ENCODE data around the gene CARD19.

CARD19 gene

GRCh38 chr9:93139365-93140182 is 43.6 kb downstream of the CARD19 start:
- H3K23ac ChIP-seq (ENCODE audit: low read depth, low read length, poor library complexity), result peak overlapping the region; percentile 69
- no peaks in the 10 kb centered on the region for H3K36me3 ChIP-seq (replicated peaks in 1 of 2; ENCODE audit: control insufficient read depth in 2 of 2, insufficient read depth in 2 of 2, low read length in 2 of 2)
- no peak overlapping the region for H3K14ac ChIP-seq (ENCODE audit: low read length)
- H3K4me2 ChIP-seq (ENCODE audit: insufficient read depth, low read length, poor library complexity, severe bottlenecking), result no peak overlapping the region
- H3K27me3 ChIP-seq (ENCODE audit: control insufficient read depth in 3 of 3, insufficient read depth in 3 of 3, low read depth in 1 of 3, low read length in 3 of 3), result peaks cover 0 to 17% (median 7%) of the 10 kb centered on the region in 3 experiments
- H3K9ac ChIP-seq (ENCODE audit: low read depth, low read length, poor library complexity), result no peak overlapping the region
- H3K4me1 ChIP-seq (ENCODE audit: control insufficient read depth in 2 of 2, insufficient read depth in 1 of 2, low read depth in 1 of 2, low read length in 2 of 2), result peaks cover 5 to 9% of the 10 kb centered on the region in 2 donors
- H4K8ac ChIP-seq (ENCODE audit: low read depth, low read length), result no peak overlapping the region
- H2BK12ac ChIP-seq (ENCODE audit: low read length), result no peak overlapping the region
- no peak overlapping the region for H2AFZ ChIP-seq (ENCODE audit: low read length)
- no peak overlapping the region for H2BK120ac ChIP-seq (ENCODE audit: low read depth, low read length)
- H2AK5ac ChIP-seq (ENCODE audit: low read depth, low read length), result peak overlapping the region; percentile 60
- H3K4ac ChIP-seq (ENCODE audit: low read length), result no peak overlapping the region
- H3K4me3 ChIP-seq (ENCODE audit: low read length in 2 of 2), result no peak overlapping the region
- peak overlapping the region; percentile 49 for H2BK15ac ChIP-seq (ENCODE audit: low read length)
- no peak overlapping the region for H3K27ac ChIP-seq (replicated peaks; ENCODE audit: low read length)
- DNase-seq (ENCODE audit: low spot score), result no peak
- no peak overlapping the region for H4K91ac ChIP-seq (ENCODE audit: low read depth, low read length, poor library complexity)
- no peak overlapping the region for H2BK5ac ChIP-seq (ENCODE audit: low read length)
- peaks cover 0 to 3% of the 10 kb centered on the region in 2 donors for H3K9me3 ChIP-seq (replicated peaks in 1 of 2; ENCODE audit: control insufficient read depth in 2 of 2, insufficient read depth in 1 of 2, low read depth in 1 of 2, low read length in 2 of 2)
- no CpG with 5 or more reads among the region's 16 CpGs for WGBS, 2 donors (ENCODE audit: extremely low coverage in 2 of 2, insufficient read length in 2 of 2, insufficient replicate concordance in 1 of 2)
- H3K18ac ChIP-seq (ENCODE audit: low read length), result peak overlapping the region; percentile 53
- H3K79me1 ChIP-seq (ENCODE audit: low read depth, low read length), result no peaks in the 10 kb centered on the region

GRCh38 chr9:93141771-93142483 is 45.9 kb downstream of the CARD19 start:
- Histone ChIP-seq H3K14ac (ENCODE audit: low read length) (no peak overlapping the region), H3K4me2 (ENCODE audit: insufficient read depth, low read length, poor library complexity, severe bottlenecking) (no peak overlapping the region), H3K18ac (ENCODE audit: low read length) (peak overlapping the region; percentile 44), H3K4me3 (ENCODE audit: low read length in 2 of 2) (peak overlapping the region in 1 of 2 donors; percentile 3), H3K27me3 (ENCODE audit: control insufficient read depth in 3 of 3, insufficient read depth in 3 of 3, low read depth in 1 of 3, low read length in 3 of 3) (peaks cover 0 to 8% (median 0%) of the 10 kb centered on the region in 3 experiments), H3K36me3 (replicated peaks in 1 of 2; ENCODE audit: control insufficient read depth in 2 of 2, insufficient read depth in 2 of 2, low read length in 2 of 2) (no peaks in the 10 kb centered on the region), H3K79me1 (ENCODE audit: low read depth, low read length) (no peaks in the 10 kb centered on the region), H3K9ac (ENCODE audit: low read depth, low read length, poor library complexity) (no peak overlapping the region), H2AK5ac (ENCODE audit: low read depth, low read length) (no peak overlapping the region), H2BK12ac (ENCODE audit: low read length) (peak overlapping the region; percentile 8), H3K4me1 (ENCODE audit: control insufficient read depth in 2 of 2, insufficient read depth in 1 of 2, low read depth in 1 of 2, low read length in 2 of 2) (peaks cover 0 to 6% of the 10 kb centered on the region in 2 donors), H3K4ac (ENCODE audit: low read length) (no peak overlapping the region), H2AFZ (ENCODE audit: low read length) (no peak overlapping the region), H4K91ac (ENCODE audit: low read depth, low read length, poor library complexity) (no peak overlapping the region), H3K23ac (ENCODE audit: low read depth, low read length, poor library complexity) (peak overlapping the region; percentile 34), H2BK15ac (ENCODE audit: low read length) (no peak overlapping the region), H2BK120ac (ENCODE audit: low read depth, low read length) (no peak overlapping the region), H4K8ac (ENCODE audit: low read depth, low read length) (no peak overlapping the region), H3K9me3 (replicated peaks in 1 of 2; ENCODE audit: control insufficient read depth in 2 of 2, insufficient read depth in 1 of 2, low read depth in 1 of 2, low read length in 2 of 2) (peaks cover 0 to 3% of the 10 kb centered on the region in 2 donors), H2BK5ac (ENCODE audit: low read length) (no peak overlapping the region), H3K27ac (replicated peaks; ENCODE audit: low read length) (no peak overlapping the region)
- no CpG with 5 or more reads among the region's 8 CpGs for WGBS, 2 donors (ENCODE audit: extremely low coverage in 2 of 2, insufficient read length in 2 of 2, insufficient replicate concordance in 1 of 2)
- DNase-seq (ENCODE audit: low spot score), result no peak

GRCh38 chr9:93143830-93144530 is 48.0 kb downstream of the CARD19 start:
- Histone ChIP-seq H2AFZ (ENCODE audit: low read length) (peak overlapping the region; percentile 11), H2BK120ac (ENCODE audit: low read depth, low read length) (no peak overlapping the region), H2AK5ac (ENCODE audit: low read depth, low read length) (peak overlapping the region; percentile 78), H3K4me1 (ENCODE audit: control insufficient read depth in 2 of 2, insufficient read depth in 1 of 2, low read depth in 1 of 2, low read length in 2 of 2) (peaks cover 0 to 6% of the 10 kb centered on the region in 2 donors), H3K27me3 (ENCODE audit: control insufficient read depth in 3 of 3, insufficient read depth in 3 of 3, low read depth in 1 of 3, low read length in 3 of 3) (peaks cover 0 to 8% (median 0%) of the 10 kb centered on the region in 3 experiments), H2BK12ac (ENCODE audit: low read length) (no peak overlapping the region), H3K14ac (ENCODE audit: low read length) (peak overlapping the region; percentile 56), H3K18ac (ENCODE audit: low read length) (peak overlapping the region; percentile 74), H3K4ac (ENCODE audit: low read length) (peak overlapping the region; percentile 42), H3K27ac (replicated peaks; ENCODE audit: low read length) (no peak overlapping the region), H4K91ac (ENCODE audit: low read depth, low read length, poor library complexity) (no peak overlapping the region), H4K8ac (ENCODE audit: low read depth, low read length) (no peak overlapping the region), H3K4me2 (ENCODE audit: insufficient read depth, low read length, poor library complexity, severe bottlenecking) (no peak overlapping the region), H3K79me1 (ENCODE audit: low read depth, low read length) (no peaks in the 10 kb centered on the region), H2BK15ac (ENCODE audit: low read length) (peak overlapping the region; percentile 30), H3K9ac (ENCODE audit: low read depth, low read length, poor library complexity) (peak overlapping the region; percentile 17), H3K9me3 (replicated peaks in 1 of 2; ENCODE audit: control insufficient read depth in 2 of 2, insufficient read depth in 1 of 2, low read depth in 1 of 2, low read length in 2 of 2) (no peaks in the 10 kb centered on the region), H2BK5ac (ENCODE audit: low read length) (no peak overlapping the region), H3K36me3 (replicated peaks in 1 of 2; ENCODE audit: control insufficient read depth in 2 of 2, insufficient read depth in 2 of 2, low read length in 2 of 2) (no peaks in the 10 kb centered on the region), H3K4me3 (ENCODE audit: low read length in 2 of 2) (no peak overlapping the region), H3K23ac (ENCODE audit: low read depth, low read length, poor library complexity) (peak overlapping the region; percentile 92)
- no CpG with 5 or more reads among the region's 15 CpGs for WGBS, 2 donors (ENCODE audit: extremely low coverage in 2 of 2, insufficient read length in 2 of 2, insufficient replicate concordance in 1 of 2)
- no peak for DNase-seq (ENCODE audit: low spot score)
